Measurements from ENCODE around the gene RANBP3. TPM values are rescaled to one million over a fixed set of nuclear protein-coding genes. Genes with fewer than 3 reads are reported as not detected.

The RANBP3 gene
- total RNA-seq, 4 donors from 2014 or later = 58.9 to 175 (median 65.0) TPM

GRCh38 chr19:5953680-5954213, 24.2 kb downstream of the RANBP3 start:
- H3K36me3 ChIP-seq = no peaks in the 10 kb centered on the region
- H3K4me1 ChIP-seq = peaks cover 70 to 99% (median 85%) of the 10 kb centered on the region in 4 donors

GRCh38 chr19:5953030-5953589, 24.8 kb downstream of the RANBP3 start:
- Histone ChIP-seq H3K36me3 (no peaks in the 10 kb centered on the region), H3K27me3 (no peaks in the 10 kb centered on the region), H3K4me1 (peaks cover 74 to 100% (median 88%) of the 10 kb centered on the region in 4 donors), H3K4me3 (no peak overlapping the region), H3K9me3 (no peaks in the 10 kb centered on the region), H3K27ac (peak overlapping the region; percentile 74 to 88 (median 80))
- TF ChIP-seq POLR2A (IDR thresholded peaks at IDR 0.05) (no peak), EP300 (IDR thresholded peaks at IDR 0.05; ENCODE audit: low read depth) (no peak), CTCF (IDR thresholded peaks at IDR 0.05) (no peak), POLR2AphosphoS5 (IDR thresholded peaks at IDR 0.05) (no peak)
- no peak for DNase-seq
- intact Hi-C loops (cut with DNase I; ENCODE audit: low total_unique reads) (no loop called here), in situ Hi-C loops (cut with MboI; ENCODE audit: low pct_ligation_motif_present in 1 of 4, low pct_unique_long_range_greater_than_20kb in 1 of 4, low sequenced_read_pairs in 3 of 4) (no loop called here)
- WGBS, 2 donors (ENCODE audit: low coverage in 1 of 2) = 62% methylated on average over 4 to 5 of the region's 5 CpGs

More at GRCh38 chr19:5953680-5954213, 24.2 kb downstream of the RANBP3 start:
- in situ Hi-C loops (cut with MboI; ENCODE audit: low pct_ligation_motif_present in 1 of 4, low pct_unique_long_range_greater_than_20kb in 1 of 4, low sequenced_read_pairs in 3 of 4) = no loop called here
- Histone ChIP-seq H3K27me3 (no peaks in the 10 kb centered on the region), H3K4me3 (no peak overlapping the region), H3K27ac (peak overlapping the region; percentile 74 to 88 (median 80)), H3K9me3 (no peaks in the 10 kb centered on the region)
- 60 to 64% methylated on average over 2 to 17 of the region's 17 CpGs for WGBS, 2 donors (ENCODE audit: low coverage in 1 of 2)
- no peak for TF ChIP-seq POLR2A (IDR thresholded peaks at IDR 0.05)
- TF ChIP-seq POLR2AphosphoS5 (IDR thresholded peaks at IDR 0.05) = no peak
- no peak for TF ChIP-seq EP300 (IDR thresholded peaks at IDR 0.05; ENCODE audit: low read depth)
- no peak for TF ChIP-seq CTCF (IDR thresholded peaks at IDR 0.05)
- DNase-seq = no peak
- intact Hi-C loops (cut with DNase I; ENCODE audit: low total_unique reads) = no loop called here

GRCh38 chr19:5952193-5953029, 25.5 kb downstream of the RANBP3 start:
- Histone ChIP-seq H3K9me3 (no peaks in the 10 kb centered on the region), H3K27ac (peak overlapping the region; percentile 74 to 88 (median 80)), H3K36me3 (no peaks in the 10 kb centered on the region), H3K4me3 (no peak overlapping the region), H3K27me3 (no peaks in the 10 kb centered on the region), H3K4me1 (peaks cover 75 to 99% (median 90%) of the 10 kb centered on the region in 4 donors)
- intact Hi-C loops (cut with DNase I; ENCODE audit: low total_unique reads) = no loop called here
- WGBS, 2 donors (ENCODE audit: low coverage in 1 of 2) = 73 to 83% methylated on average over 2 to 18 of the region's 18 CpGs
- TF ChIP-seq POLR2A (IDR thresholded peaks at IDR 0.05) (no peak), POLR2AphosphoS5 (IDR thresholded peaks at IDR 0.05) (no peak), EP300 (IDR thresholded peaks at IDR 0.05; ENCODE audit: low read depth) (no peak), CTCF (IDR thresholded peaks at IDR 0.05) (no peak)
- in situ Hi-C loops (cut with MboI; ENCODE audit: low pct_ligation_motif_present in 1 of 4, low pct_unique_long_range_greater_than_20kb in 1 of 4, low sequenced_read_pairs in 3 of 4) = no loop called here
- DNase-seq = no peak

- no peaks in the 10 kb centered on the region for H3K9me3 ChIP-seq
- in situ Hi-C loops (cut with MboI; ENCODE audit: low pct_ligation_motif_present in 1 of 4, low pct_unique_long_range_greater_than_20kb in 1 of 4, low sequenced_read_pairs in 3 of 4) = no loop called here
- 7 to 60% methylated on average over 2 to 19 of the region's 19 CpGs for WGBS, 2 donors (ENCODE audit: low coverage in 1 of 2)
Observed at GRCh38 chr19:5951338-5951861, 26.5 kb downstream of the RANBP3 start.

More at GRCh38 chr19:5951338-5951861, 26.5 kb downstream of the RANBP3 start:
- intact Hi-C loops (cut with DNase I; ENCODE audit: low total_unique reads) = no loop called here
- Histone ChIP-seq H3K27me3 (no peaks in the 10 kb centered on the region), H3K4me3 (no peak overlapping the region), H3K36me3 (no peaks in the 10 kb centered on the region), H3K27ac (peak overlapping the region; percentile 74 to 88 (median 80)), H3K4me1 (peaks cover 73 to 98% (median 90%) of the 10 kb centered on the region in 4 donors)
- DNase-seq = no peak
- no peak for TF ChIP-seq CTCF (IDR thresholded peaks at IDR 0.05)
- TF ChIP-seq POLR2AphosphoS5 (IDR thresholded peaks at IDR 0.05) = no peak
- TF ChIP-seq EP300 (IDR thresholded peaks at IDR 0.05; ENCODE audit: low read depth) = no peak
- TF ChIP-seq POLR2A (IDR thresholded peaks at IDR 0.05) = no peak
